H1 (cell line): Measurements from ENCODE around the gene ODAD3. TPM values are rescaled to one million over a fixed set of nuclear protein-coding genes. Genes with fewer than 3 reads are reported as not detected.
A peak's percentile ranks its signal among the peaks of the same experiment; 100 is the strongest.

Experiments
- ATF2 ChIP-seq: IDR thresholded peaks from 2 replicates; pipeline ENCODE4 v1.6.1; 2012; ENCODE audit warnings: low read length, inconsistent platforms
- BACH1 ChIP-seq: IDR thresholded peaks from 2 replicates; pipeline ENCODE4 v1.6.1; 2012; ENCODE audit warnings: low read length, improper control_type of control experiment
- CEBPB ChIP-seq: IDR thresholded peaks from 2 replicates; pipeline ENCODE4 v1.6.1; 2012; ENCODE audit warnings: low read depth, low read length
- CHD1 ChIP-seq: IDR thresholded peaks from 2 replicates; pipeline ENCODE4 v1.6.1; 2012; ENCODE audit warnings: low read depth, low read length, improper control_type of control experiment
- EGR1 ChIP-seq: IDR thresholded peaks from 2 replicates; pipeline ENCODE4 v1.6.1; 2011; ENCODE audit warnings: low read depth, low read length, borderline replicate concordance
- FOSL1 ChIP-seq: IDR thresholded peaks from 2 replicates; pipeline ENCODE4 v1.6.1; 2011; ENCODE audit warnings: mild to moderate bottlenecking, low read depth, low read length, moderate library complexity; ENCODE audit not compliant: insufficient read depth
- GTF2F1 ChIP-seq: IDR thresholded peaks from 2 replicates; pipeline ENCODE4 v1.6.1; 2012; ENCODE audit warnings: low read depth, low read length, improper control_type of control experiment, borderline replicate concordance
- JUN ChIP-seq: IDR thresholded peaks from 2 replicates; pipeline ENCODE4 v1.6.1; 2011; ENCODE audit warnings: low read depth, mild to moderate bottlenecking, improper control_type of control experiment, low read length
- KDM5A ChIP-seq: fragments of 200-600 bp; IDR thresholded peaks from 2 replicates; pipeline ENCODE4 v1.7.1; 2012; ENCODE audit warnings: mild to moderate bottlenecking, low read length, inconsistent platforms, mixed read lengths
- NANOG ChIP-seq: IDR thresholded peaks from 2 replicates; pipeline ENCODE4 v1.6.1; 2011; ENCODE audit warnings: low read length, low read depth, mild to moderate bottlenecking, inconsistent platforms; ENCODE audit not compliant: insufficient read depth, poor library complexity, severe bottlenecking
- NRF1 ChIP-seq: IDR thresholded peaks from 2 replicates; pipeline ENCODE4 v1.6.1; 2011; ENCODE audit warnings: mild to moderate bottlenecking, low read depth, low read length, improper control_type of control experiment
- POLR2A ChIP-seq, 2 experiments: IDR thresholded peaks; 1 replicate in 1 of 2; 2 replicates in 1 of 2; pipeline ENCODE4 v1.6.1; 2011; ENCODE audit warnings: low read depth in 2 of 2, low read length in 2 of 2, mild to moderate bottlenecking in 2 of 2; ENCODE audit errors: control extremely low read depth in 1 of 2
- POLR2AphosphoS5 ChIP-seq: IDR thresholded peaks from 2 replicates; pipeline ENCODE4 v1.6.1; 2011; ENCODE audit warnings: low read depth, low read length
- RFX5 ChIP-seq: IDR thresholded peaks from 2 replicates; pipeline ENCODE4 v1.6.1; 2011; ENCODE audit warnings: low read depth, low read length, improper control_type of control experiment, borderline replicate concordance
- RXRA ChIP-seq: IDR thresholded peaks from 2 replicates; pipeline ENCODE4 v1.6.1; 2011; ENCODE audit warnings: low read depth, mild to moderate bottlenecking, low read length, moderate library complexity; ENCODE audit not compliant: insufficient read depth
- TCF12 ChIP-seq: IDR thresholded peaks from 2 replicates; pipeline ENCODE4 v1.6.1; 2011; ENCODE audit warnings: low read depth, mild to moderate bottlenecking, low read length
- TEAD4 ChIP-seq: IDR thresholded peaks from 2 replicates; pipeline ENCODE4 v1.6.1; 2012; ENCODE audit warnings: low read depth, low read length, inconsistent platforms, mixed read lengths
- YY1 ChIP-seq: IDR thresholded peaks from 2 replicates; pipeline ENCODE4 v1.6.1; 2011; ENCODE audit warnings: low read depth, mild to moderate bottlenecking, low read length
- ZNF274 ChIP-seq: IDR thresholded peaks from 2 replicates; pipeline ENCODE4 v1.7.0; 2012; ENCODE audit warnings: low read length, borderline replicate concordance; ENCODE audit errors: extremely low read depth
- polyA plus RNA-seq, 7 experiments: library from polyadenylated mRNA; depleted of rRNA in 3 of 7; stranded (reverse) in 5 of 7; unstranded in 2 of 7; fragments of >200 nt in 5 of 7; fragments of 200-250 nt in 2 of 7; gene quantifications; 1 replicate in 5 of 7; 2 replicates in 1 of 7; 4 replicates in 1 of 7; pipeline versions ENCODE4 v1.2.1 to v1.2.3, GENCODE V29; 2011 to 2013; ENCODE audit warnings: missing spikeins in 2 of 7, mixed read lengths in 2 of 7
- total RNA-seq: library from RNA; stranded (reverse); fragmentation: NEBNext Ultra II Directional; extraction: Animal tissue kit (Norgen Biotek cat#: 25700); gene quantifications from 2 replicates; pipeline ENCODE4 v1.2.1, GENCODE V29; 2021
- TF ChIP-seq, protein P1 (sequence below), 3 experiments: IDR thresholded peaks; 1 replicate in 2 of 3; 2 replicates in 1 of 3; pipeline versions ENCODE4 v1.5.1 to v1.6.1; 2011; ENCODE audit warnings: low read length in 3 of 3, mild to moderate bottlenecking in 3 of 3, inconsistent platforms in 2 of 3, low read depth in 1 of 3, moderate library complexity in 1 of 3; ENCODE audit not compliant: insufficient read depth in 1 of 3; ENCODE audit errors: control extremely low read depth in 1 of 3
- TF ChIP-seq, protein P2 (sequence below): IDR thresholded peaks from 2 replicates; pipeline ENCODE4 v1.6.1; 2012; ENCODE audit warnings: inconsistent platforms

Gene ODAD3
- total and polyA plus RNA-seq, 2 of the 8 experiments (the other 6 are each of a cell fraction or from before 2014, with no cell fraction given) = 2.1 to 2.2 TPM

- TF ChIP-seq ATF2 = no peak
- no peak for TF ChIP-seq FOSL1
- TF ChIP-seq RFX5 = no peak
- TF ChIP-seq RXRA = no peak
- TF ChIP-seq JUN = no peak
- TF ChIP-seq ZNF274 = no peak
- TF ChIP-seq, protein P1, sequence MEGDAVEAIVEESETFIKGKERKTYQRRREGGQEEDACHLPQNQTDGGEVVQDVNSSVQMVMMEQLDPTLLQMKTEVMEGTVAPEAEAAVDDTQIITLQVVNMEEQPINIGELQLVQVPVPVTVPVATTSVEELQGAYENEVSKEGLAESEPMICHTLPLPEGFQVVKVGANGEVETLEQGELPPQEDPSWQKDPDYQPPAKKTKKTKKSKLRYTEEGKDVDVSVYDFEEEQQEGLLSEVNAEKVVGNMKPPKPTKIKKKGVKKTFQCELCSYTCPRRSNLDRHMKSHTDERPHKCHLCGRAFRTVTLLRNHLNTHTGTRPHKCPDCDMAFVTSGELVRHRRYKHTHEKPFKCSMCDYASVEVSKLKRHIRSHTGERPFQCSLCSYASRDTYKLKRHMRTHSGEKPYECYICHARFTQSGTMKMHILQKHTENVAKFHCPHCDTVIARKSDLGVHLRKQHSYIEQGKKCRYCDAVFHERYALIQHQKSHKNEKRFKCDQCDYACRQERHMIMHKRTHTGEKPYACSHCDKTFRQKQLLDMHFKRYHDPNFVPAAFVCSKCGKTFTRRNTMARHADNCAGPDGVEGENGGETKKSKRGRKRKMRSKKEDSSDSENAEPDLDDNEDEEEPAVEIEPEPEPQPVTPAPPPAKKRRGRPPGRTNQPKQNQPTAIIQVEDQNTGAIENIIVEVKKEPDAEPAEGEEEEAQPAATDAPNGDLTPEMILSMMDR (IDR thresholded peaks at IDR 0.05; ENCODE audit: control extremely low read depth in 1 of 3, insufficient read depth in 1 of 3, low read depth in 1 of 3, low read length in 3 of 3) = no peak
- no peak for TF ChIP-seq KDM5A
- no peak for TF ChIP-seq GTF2F1
- no peak for TF ChIP-seq CHD1
- TF ChIP-seq POLR2AphosphoS5 = no peak
- TF ChIP-seq POLR2A (IDR thresholded peaks at IDR 0.05; ENCODE audit: control extremely low read depth in 1 of 2, low read depth in 2 of 2, low read length in 2 of 2) = no peak
- 0 out of 2 replicates have a peak, but pooled peaks have one; percentile 11 for TF ChIP-seq YY1
- no peak for TF ChIP-seq TEAD4
- TF ChIP-seq CEBPB = no peak
- TF ChIP-seq EGR1 = no peak
- no peak for TF ChIP-seq NRF1
- no peak for TF ChIP-seq NANOG
- no peak for TF ChIP-seq BACH1
- no peak for TF ChIP-seq TCF12
- TF ChIP-seq, protein P2, sequence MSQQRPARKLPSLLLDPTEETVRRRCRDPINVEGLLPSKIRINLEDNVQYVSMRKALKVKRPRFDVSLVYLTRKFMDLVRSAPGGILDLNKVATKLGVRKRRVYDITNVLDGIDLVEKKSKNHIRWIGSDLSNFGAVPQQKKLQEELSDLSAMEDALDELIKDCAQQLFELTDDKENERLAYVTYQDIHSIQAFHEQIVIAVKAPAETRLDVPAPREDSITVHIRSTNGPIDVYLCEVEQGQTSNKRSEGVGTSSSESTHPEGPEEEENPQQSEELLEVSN = peak; percentile 56; the same call in 1 of the 2 replicates
Observed at GRCh38 chr19:11421371-11422098, 13.4 kb downstream of the ODAD3 start (continued).
